Germinal center (tissue), 1 donor: ENCODE data around the gene PUSL1.

Source experiments
- DNase-seq: peaks from one replicate; pipeline ENCODE4 v3.0.0; 2012; ENCODE audit warnings: mixed read lengths, low spot score

The PUSL1 gene

DNA sequence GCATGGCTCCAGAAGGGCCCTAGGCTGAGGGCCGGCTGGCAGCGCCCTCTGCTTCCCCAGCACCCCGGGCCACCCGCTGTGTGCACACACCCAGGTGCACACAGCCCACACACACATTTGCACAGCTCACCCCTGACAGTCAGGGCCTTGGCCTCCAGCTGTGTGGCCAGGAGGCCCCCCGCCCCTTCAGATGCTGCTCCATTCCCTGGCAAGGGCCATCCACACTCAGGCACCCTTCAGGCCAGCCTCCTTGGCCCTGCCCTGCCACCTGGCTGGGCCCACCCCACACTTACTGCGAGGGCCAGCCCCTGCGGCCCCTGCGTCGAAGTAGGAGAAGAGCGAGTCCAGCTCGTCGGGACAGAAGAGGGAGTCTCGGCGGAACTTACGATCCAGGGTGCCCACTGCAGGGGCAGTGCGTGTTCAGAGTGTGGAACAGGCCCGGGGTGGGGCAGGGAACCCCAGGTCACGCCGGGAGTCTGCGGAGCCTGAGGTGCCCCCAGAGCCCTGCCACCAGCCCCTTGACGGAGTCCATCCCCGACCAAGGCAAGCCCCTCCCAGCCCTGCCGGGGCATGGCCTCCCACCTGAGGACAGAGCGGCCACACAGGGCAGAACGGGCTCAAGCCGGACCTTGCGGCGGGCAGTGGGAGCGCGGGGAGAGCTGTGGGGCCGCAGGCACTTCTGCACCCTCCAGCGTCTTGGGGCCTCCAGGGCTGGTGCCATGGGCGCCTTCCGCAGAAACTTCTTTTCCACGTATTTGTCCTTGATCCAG is 13.1 kb upstream of the PUSL1 start:
- no peak for DNase-seq

GRCh38 chr1:1296070-1297061 is 12.0 kb upstream of the PUSL1 start:
- no peak for DNase-seq

DNA sequence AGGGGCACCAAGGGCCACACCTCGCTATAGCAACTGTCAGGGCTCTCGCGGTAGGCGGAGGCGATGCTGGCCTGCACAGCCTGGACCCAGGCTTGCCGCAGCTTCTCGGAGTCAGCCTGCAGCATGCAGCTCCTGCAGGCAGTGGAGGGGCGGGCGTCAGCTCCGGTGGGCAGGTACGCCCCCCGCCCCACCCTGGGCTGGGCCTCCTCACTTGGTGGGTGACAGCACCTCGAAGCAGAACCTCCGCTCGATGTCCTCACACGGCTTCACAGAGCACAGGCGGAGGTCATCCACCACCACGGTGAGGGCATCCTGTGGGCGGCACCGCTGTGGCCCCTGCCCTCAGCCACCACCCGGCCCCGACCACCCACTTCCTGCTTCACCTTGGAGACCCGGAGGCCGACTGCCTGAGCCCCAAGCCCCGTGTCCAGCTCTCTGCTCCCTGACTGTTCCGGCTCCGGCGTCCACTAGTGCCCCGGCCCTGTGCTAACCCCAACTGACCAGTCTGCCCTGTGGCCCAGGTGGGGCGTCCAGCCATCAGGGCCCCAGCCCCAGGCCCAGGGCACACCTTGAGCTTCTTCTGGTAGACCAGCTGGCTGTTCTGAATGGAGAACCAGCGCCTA is 10.5 kb upstream of the PUSL1 start:
- DNase-seq: no peak

DNA sequence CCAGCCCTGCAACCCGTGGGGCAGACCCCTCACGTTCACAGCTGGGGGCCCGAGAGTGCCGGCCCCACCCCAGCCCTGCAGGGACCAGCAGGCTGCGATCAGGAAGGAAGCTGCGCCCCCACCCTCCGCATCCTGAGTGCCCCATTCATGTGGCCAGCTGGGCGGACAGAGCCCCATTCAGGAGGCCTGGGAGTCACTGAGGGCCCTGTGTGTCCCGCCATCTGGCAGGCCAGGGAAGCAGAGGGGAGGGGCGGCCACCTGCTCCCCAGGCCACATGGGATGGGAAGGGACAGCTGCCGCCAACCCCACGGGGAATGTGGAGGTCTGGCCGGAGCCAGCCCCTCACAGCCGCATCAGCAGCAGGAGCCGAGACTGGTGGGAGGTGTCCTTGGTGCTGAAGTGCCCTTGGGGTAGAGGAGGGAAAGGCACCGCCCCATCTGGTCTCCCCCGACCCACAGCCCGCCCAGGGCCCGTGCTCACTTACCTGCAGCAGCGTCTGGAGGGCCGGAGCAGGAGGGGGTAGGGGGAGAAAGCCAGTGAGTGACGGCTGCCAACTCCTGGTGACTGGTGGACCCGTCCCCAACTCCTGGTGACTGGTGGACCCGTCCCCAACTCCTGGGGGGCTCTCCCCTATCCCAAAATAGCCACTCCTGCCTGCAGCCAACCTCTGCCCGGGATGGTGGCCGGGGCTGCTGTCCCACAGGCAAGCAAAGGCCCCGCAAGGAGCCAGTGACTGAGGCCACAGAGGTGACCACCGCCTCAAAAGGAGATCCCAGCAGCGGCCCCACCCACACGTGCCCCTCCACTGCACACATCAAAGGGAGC is 9.3 kb upstream of the PUSL1 start:
- DNase-seq: no peak

GRCh38 chr1:1299686-1300351 is 8.6 kb upstream of the PUSL1 start:
- DNase-seq: peak; percentile 46

- no peak for DNase-seq
Measured at GRCh38 chr1:1300352-1300739, 8.1 kb upstream of the PUSL1 start.

DNA sequence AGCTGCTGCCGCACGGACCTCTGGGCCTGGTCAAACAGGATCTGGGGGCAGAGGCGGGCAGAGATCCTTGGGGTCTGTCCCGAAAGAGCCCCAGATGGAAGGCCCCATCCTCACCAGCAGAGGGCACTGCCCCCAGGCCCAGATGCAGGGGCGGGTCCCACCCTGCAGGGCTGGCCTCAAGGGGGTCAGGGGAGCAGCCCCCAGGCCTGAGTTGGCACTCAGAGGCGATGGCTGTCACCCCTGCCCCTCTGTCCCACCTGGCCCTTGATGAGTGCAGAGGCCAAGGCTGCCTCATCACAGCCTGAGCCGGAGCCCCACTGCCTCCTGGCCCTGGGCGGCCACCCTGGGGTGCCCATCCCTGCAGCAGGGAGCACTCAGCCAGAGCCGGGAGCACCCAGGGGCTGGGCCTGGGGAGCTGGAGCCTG is 6.4 kb upstream of the PUSL1 start:
- no peak for DNase-seq

- DNase-seq: no peak
Measured at GRCh38 chr1:1302951-1303509, 5.4 kb upstream of the PUSL1 start.

- no peak for DNase-seq
Measured at GRCh38 chr1:1303736-1304135, 4.7 kb upstream of the PUSL1 start.

DNA sequence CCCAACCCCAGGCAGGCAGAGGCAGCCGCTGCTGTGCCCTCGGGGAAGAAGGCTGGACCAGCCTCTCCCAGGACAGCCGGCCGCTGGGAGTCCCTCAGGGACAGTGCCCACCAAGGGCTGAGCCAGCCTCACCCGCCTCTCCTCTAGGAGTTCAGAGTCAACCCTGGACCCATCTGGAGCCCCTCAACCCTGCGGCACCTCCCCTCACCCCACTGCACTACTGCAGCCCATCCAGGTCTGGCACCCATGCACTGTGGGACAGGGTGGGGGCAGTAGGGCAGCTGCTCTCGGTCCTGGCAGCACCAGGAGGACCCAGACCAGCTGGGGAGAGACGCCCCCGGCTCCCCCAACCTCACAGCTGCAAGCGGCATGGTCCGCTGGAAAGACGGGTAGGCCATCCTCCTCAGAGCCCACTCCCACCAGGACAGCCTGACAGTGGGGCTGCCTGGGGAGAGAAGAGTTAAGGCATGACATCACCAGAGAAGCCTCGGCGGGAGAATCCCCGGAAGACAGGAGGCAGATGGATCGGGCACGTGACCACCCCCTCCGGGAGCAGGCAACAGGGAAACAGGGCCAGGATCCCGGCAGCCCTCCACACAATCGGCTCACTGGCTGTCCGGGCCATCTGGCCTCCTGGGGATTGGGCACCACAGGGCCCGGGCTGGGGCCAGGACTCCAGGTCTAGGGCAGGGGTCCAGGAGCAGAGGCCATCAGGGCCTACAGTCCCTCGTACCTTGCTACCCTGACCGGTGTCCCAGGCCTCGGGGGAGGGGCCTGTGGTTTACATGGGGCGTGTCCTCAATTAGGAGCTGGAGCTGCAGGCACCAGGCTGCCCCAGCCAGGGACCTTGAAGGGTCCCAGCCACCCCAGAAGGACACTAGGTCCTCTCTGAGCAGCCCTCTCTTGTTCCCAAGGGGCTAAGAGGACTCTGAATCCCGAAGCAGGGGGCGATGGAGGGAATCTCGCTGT is 3.8 kb upstream of the PUSL1 start:
- DNase-seq: no peak

GRCh38 chr1:1305300-1306069 is 2.9 kb upstream of the PUSL1 start:
- peak; percentile 61 for DNase-seq

GRCh38 chr1:1306070-1306660 is 2.2 kb upstream of the PUSL1 start:
- no peak for DNase-seq

DNA sequence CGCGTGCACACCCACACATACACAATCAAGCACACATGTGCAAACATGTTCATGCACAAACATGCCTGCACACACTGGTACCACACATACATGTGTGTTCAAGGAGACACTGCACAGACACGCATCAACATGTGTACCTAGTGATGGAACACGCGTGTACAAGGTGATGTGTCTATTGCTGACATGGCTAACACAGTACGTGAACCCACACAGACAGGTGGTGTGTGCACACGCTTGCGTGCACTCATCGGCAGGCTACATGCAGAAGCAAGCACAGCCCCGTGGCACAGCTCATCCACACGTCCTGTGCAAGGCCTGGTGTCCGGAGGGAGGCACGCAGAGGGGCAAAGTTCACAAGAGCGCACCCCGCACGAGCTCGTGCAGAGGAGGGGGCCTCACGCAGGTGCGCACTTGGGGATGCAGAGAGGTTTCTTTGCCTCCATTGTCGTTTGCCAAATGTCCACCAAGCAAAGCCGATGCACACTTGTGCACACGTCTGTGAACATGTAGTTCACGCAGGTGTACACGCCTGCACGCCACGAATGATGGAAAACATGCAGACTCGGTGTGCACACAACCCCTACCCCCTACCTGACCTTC is 1.6 kb upstream of the PUSL1 start:
- DNase-seq: no peak

- no peak for DNase-seq
Measured at GRCh38 chr1:1307261-1307922, 1.0 kb upstream of the PUSL1 start.

- no peak for DNase-seq
Measured at GRCh38 chr1:1308756-1309250, 406 bp downstream of the PUSL1 start.

DNA sequence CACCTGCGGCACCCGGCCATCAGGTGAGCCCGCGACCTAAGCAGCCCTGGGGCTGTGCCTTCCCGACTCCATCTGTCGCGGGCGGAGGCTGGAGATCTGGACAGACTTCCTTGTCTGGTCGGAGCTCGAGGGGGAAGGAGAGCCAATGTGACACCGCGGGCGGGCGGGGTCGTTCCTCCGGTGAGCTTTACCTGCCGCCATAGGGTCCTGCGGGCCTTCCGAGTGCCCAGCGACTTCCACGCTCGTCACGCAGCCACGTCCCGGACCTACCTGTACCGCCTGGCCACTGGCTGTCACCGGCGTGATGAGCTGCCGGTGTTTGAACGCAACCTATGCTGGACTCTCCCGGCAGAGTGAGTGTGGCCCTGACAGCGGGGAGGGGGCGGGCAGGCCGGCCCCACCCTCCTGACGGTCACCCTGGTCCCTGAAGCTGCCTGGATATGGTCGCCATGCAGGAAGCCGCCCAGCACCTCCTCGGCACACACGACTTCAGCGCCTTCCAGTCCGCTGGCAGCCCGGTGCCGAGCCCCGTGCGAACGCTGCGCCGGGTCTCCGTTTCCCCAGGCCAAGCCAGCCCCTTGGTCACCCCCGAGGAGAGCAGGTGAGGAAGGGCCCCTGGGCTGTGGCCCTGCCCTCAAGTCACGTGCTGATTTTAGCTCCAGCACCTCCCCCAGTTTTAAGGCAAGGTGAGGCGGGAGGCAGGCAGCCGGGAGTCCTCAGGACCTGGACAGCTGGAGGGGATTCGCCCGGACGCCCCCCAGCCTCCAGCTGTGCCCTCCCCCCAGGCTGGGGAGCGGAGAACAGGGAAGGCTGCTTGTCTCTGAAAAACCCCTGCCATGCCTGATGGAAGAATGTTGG is 1.1 kb downstream of the PUSL1 start:
- no peak for DNase-seq

GRCh38 chr1:1310109-1310385 is 1.6 kb downstream of the PUSL1 start:
- DNase-seq: no peak
